SIG-M5 treated with dmso at 0.1 percent for 504 hours (cell line): ENCODE results near the gene PRMT9.

Experiments
- DNase-seq: peaks from one replicate; lab custom pipeline; 2025; ENCODE audit not compliant: unreplicated experiment; lab: John Stamatoyannopoulos, UW

Gene PRMT9

GRCh38 chr4:147682755-147683154 lies 1.2 kb downstream of the PRMT9 start:
- DNase-seq = no peak

- DNase-seq = no peak
Measured at GRCh38 chr4:147678796-147679549, 5.0 kb downstream of the PRMT9 start.

GRCh38 chr4:147678106-147678505 lies 5.9 kb downstream of the PRMT9 start:
- DNase-seq = no peak

GRCh38 chr4:147674496-147674895 lies 9.5 kb downstream of the PRMT9 start:
- DNase-seq = no peak

GRCh38 chr4:147674073-147674472 lies 9.9 kb downstream of the PRMT9 start:
- DNase-seq = no peak

- no peak for DNase-seq
Measured at GRCh38 chr4:147658501-147658900, 25.5 kb downstream of the PRMT9 start.

GRCh38 chr4:147655639-147656038 lies 28.3 kb downstream of the PRMT9 start:
- no peak for DNase-seq

GRCh38 chr4:147651563-147651962 lies 32.4 kb downstream of the PRMT9 start:
- DNase-seq = no peak

- DNase-seq = no peak
Measured at GRCh38 chr4:147648656-147649055, 35.3 kb downstream of the PRMT9 start.

- no peak for DNase-seq
Measured at GRCh38 chr4:147645099-147645498, 38.9 kb downstream of the PRMT9 start.

- DNase-seq = no peak
Measured at GRCh38 chr4:147644471-147644870, 39.5 kb downstream of the PRMT9 start.

GRCh38 chr4:147643616-147644015 lies 40.3 kb downstream of the PRMT9 start:
- DNase-seq = no peak

GRCh38 chr4:147640331-147640730 lies 43.6 kb downstream of the PRMT9 start:
- DNase-seq = no peak

GRCh38 chr4:147639388-147639787 lies 44.6 kb downstream of the PRMT9 start:
- no peak for DNase-seq

GRCh38 chr4:147638942-147639341 lies 45.0 kb downstream of the PRMT9 start:
- DNase-seq = no peak

GRCh38 chr4:147638365-147638764 lies 45.6 kb downstream of the PRMT9 start:
- DNase-seq = no peak

- no peak for DNase-seq
Measured at GRCh38 chr4:147635348-147635747, 48.6 kb downstream of the PRMT9 start.

GRCh38 chr4:147633643-147634042 lies 50.3 kb downstream of the PRMT9 start:
- DNase-seq = no peak

GRCh38 chr4:147633113-147633512 lies 50.9 kb downstream of the PRMT9 start:
- no peak for DNase-seq

GRCh38 chr4:147629783-147630730 lies 53.9 kb downstream of the PRMT9 start:
- DNase-seq = no peak

GRCh38 chr4:147628415-147628814 lies 55.5 kb downstream of the PRMT9 start:
- no peak for DNase-seq

GRCh38 chr4:147626903-147627302 lies 57.1 kb downstream of the PRMT9 start:
- DNase-seq = no peak
